Measurements from ENCODE around the gene NQO1.
A peak's percentile ranks its signal among the peaks of the same experiment; 100 is the strongest.

The NQO1 gene

GRCh38 chr16:69706256-69706974, 19.9 kb downstream of the NQO1 start:
- DNase-seq, result no peak

GRCh38 chr16:69703638-69704037, 22.7 kb downstream of the NQO1 start:
- DNase-seq, result no peak

GRCh38 chr16:69701866-69702265, 24.5 kb downstream of the NQO1 start:
- no peak for DNase-seq

- no peak for DNase-seq
Observed at GRCh38 chr16:69701452-69701851, 24.9 kb downstream of the NQO1 start.

GRCh38 chr16:69699915-69700314, 26.4 kb downstream of the NQO1 start:
- no peak for DNase-seq

GRCh38 chr16:69698404-69698803, 28.0 kb downstream of the NQO1 start:
- DNase-seq, result no peak

GRCh38 chr16:69693916-69694315, 32.4 kb downstream of the NQO1 start:
- DNase-seq, result no peak

GRCh38 chr16:69691980-69692911, 34.1 kb downstream of the NQO1 start:
- no peak for DNase-seq

GRCh38 chr16:69688589-69688988, 37.8 kb downstream of the NQO1 start:
- DNase-seq, result no peak

- no peak for DNase-seq
Observed at GRCh38 chr16:69680358-69680757, 46.0 kb downstream of the NQO1 start.

- DNase-seq, result no peak
Observed at GRCh38 chr16:69672998-69673713, 53.2 kb downstream of the NQO1 start.

GRCh38 chr16:69672315-69672997, 53.9 kb downstream of the NQO1 start:
- DNase-seq, result no peak

GRCh38 chr16:69669577-69669976, 56.8 kb downstream of the NQO1 start:
- DNase-seq, result no peak

- peak in 1 of 2 donors; percentile 54 for DNase-seq
Observed at GRCh38 chr16:69663846-69664245, 62.5 kb downstream of the NQO1 start.

GRCh38 chr16:69662901-69663300, 63.5 kb downstream of the NQO1 start:
- no peak for DNase-seq

- no peak for DNase-seq
Observed at GRCh38 chr16:69660166-69660565, 66.2 kb downstream of the NQO1 start.

All from inflammatory macrophage (primary cell).